ENCODE results near the gene YTHDF1.

DNA sequence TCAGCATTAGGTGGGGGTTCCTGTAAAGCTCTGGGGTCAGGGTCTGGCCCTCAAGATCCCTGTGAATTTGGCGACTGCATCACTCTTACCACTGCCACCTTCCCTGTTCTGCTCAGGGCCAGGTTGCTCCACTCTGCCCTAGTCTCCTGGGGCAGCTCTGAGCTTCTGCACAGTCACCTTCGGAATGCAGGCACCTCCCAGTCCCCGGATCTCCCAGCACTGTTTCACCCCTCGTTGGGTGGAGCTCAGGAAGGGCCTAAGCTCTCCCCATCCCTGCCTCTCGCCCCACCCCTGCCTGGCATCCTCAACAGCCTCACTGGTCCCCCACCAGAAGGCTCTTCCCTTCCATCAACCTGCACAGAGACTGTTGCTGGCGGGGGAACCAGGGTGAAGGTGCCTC lies 46.2 kb downstream of the YTHDF1 start:
- TF ChIP-seq CTCF (conservative IDR thresholded peaks at IDR 0.05; ENCODE audit: low read depth, low read length): no peak
- TF ChIP-seq POLR2A (IDR thresholded peaks at IDR 0.05; ENCODE audit: low read depth, low read length): no peak
- TF ChIP-seq RAD21 (IDR thresholded peaks at IDR 0.05; ENCODE audit: low read length): no peak
- no peak for TF ChIP-seq MAFK (IDR thresholded peaks at IDR 0.05; ENCODE audit: low read depth, low read length)
- TF ChIP-seq RFX5 (IDR thresholded peaks at IDR 0.05; ENCODE audit: low read depth, low read length): no peak
